K562 (cell line): Measurements from ENCODE around the gene DARS2. TPM values are rescaled to one million over a fixed set of nuclear protein-coding genes. Genes with fewer than 3 reads are reported as not detected.

Experiments
- CBFA2T2 ChIP-seq: fragments of 450-650 bp; conservative IDR thresholded peaks from 2 replicates; pipeline ENCODE4 v1.6.1; 2017; ENCODE audit warnings: mild to moderate bottlenecking
- ETV1 ChIP-seq: fragments of 450-650 bp; conservative IDR thresholded peaks from 2 replicates; pipeline ENCODE4 v1.6.1; 2016; ENCODE audit warnings: missing genetic modification characterization, control low read depth, low read depth, missing compliant biosample characterization
- GABPA ChIP-seq: fragments of 200-800 bp; sonication (Bioruptor generic); conservative IDR thresholded peaks from 2 replicates; pipeline ENCODE4 v1.6.1; 2016; ENCODE audit warnings: low read depth, missing genetic modification characterization, missing compliant biosample characterization
- HNRNPUL1 ChIP-seq: fragments of 200-400 bp; formaldehyde crosslinking; IDR thresholded peaks from 2 replicates; pipeline ENCODE4 v1.6.1; 2017; ENCODE audit warnings: low read length
- MEF2A ChIP-seq: IDR thresholded peaks from 2 replicates; pipeline ENCODE4 v1.6.1; 2011; ENCODE audit warnings: low read depth, mild to moderate bottlenecking, low read length, moderate library complexity; ENCODE audit not compliant: control insufficient read depth
- NFRKB ChIP-seq: fragments of 450-650 bp; IDR thresholded peaks from 2 replicates; pipeline ENCODE4 v1.6.1; 2016; ENCODE audit warnings: low read depth
- PHB ChIP-seq: fragments of 250-450 bp; sonication (Bioruptor Pico); IDR thresholded peaks from 2 replicates; pipeline ENCODE4 v1.5.0; 2021
- PHTF2 ChIP-seq: fragments of 250-450 bp; sonication (Bioruptor Pico); IDR thresholded peaks from 2 replicates; pipeline ENCODE4 v1.5.0; 2021; ENCODE audit warnings: mild to moderate bottlenecking
- TBL1XR1 ChIP-seq, 2 experiments: IDR thresholded peaks; 2 replicates each; pipeline ENCODE4 v1.6.1; 2012; ENCODE audit warnings: improper control_type of control experiment in 2 of 2, low read length in 2 of 2, mild to moderate bottlenecking in 1 of 2
- ZBTB43 ChIP-seq: sonication (generic); formaldehyde crosslinking; IDR thresholded peaks from 2 replicates; pipeline ENCODE4 v1.8.0; 2023; ENCODE audit warnings: mild to moderate bottlenecking, missing genetic modification reagents
- ZNF3 ChIP-seq: fragments of 250-450 bp; sonication (Bioruptor Pico); IDR thresholded peaks from 2 replicates; pipeline ENCODE4 v1.5.0; 2021; ENCODE audit warnings: mild to moderate bottlenecking, moderate library complexity
- ZNF449 ChIP-seq: fragments of 250-450 bp; sonication (Bioruptor Pico); IDR thresholded peaks from 2 replicates; pipeline ENCODE4 v1.8.0; 2022; ENCODE audit warnings: moderate library complexity, mild to moderate bottlenecking, inconsistent platforms
- ZNF668 ChIP-seq: fragments of 250-450 bp; sonication (Bioruptor Pico); IDR thresholded peaks from 2 replicates; pipeline ENCODE4 v1.8.0; 2022; ENCODE audit warnings: mild to moderate bottlenecking, inconsistent platforms
- ZNF75A ChIP-seq: fragments of 450-650 bp; formaldehyde crosslinking; IDR thresholded peaks from 2 replicates; pipeline ENCODE4 v1.4.0; 2020; ENCODE audit warnings: mild to moderate bottlenecking
- polyA plus RNA-seq, 8 experiments: library from polyadenylated mRNA; depleted of rRNA in 4 of 8; stranded (reverse) in 5 of 8; unstranded in 3 of 8; fragments of >200 nt; fragmentation: Nextera tagmentation in 2 of 8; fragmentation: Illumina TruSeq in 1 of 8; extraction: Ambion mirVana in 2 of 8; extraction: Trizol in 1 of 8; gene quantifications; 2 replicates each; pipeline versions ENCODE4 v1.2.1 to v1.2.3, GENCODE V29; 2011 to 2014; ENCODE audit warnings: inconsistent platforms in 1 of 8, missing spikeins in 1 of 8
- total RNA-seq, 7 experiments: library from RNA; depleted of rRNA in 6 of 7; stranded (reverse); fragments of >200 nt in 6 of 7; fragmentation: Illumina TruSeq in 2 of 7; extraction: Trizol in 2 of 7; gene quantifications; 2 replicates each; pipeline versions ENCODE4 v1.2.1 to v1.2.3, GENCODE V29; 2011 to 2021; ENCODE audit warnings: low replicate concordance in 1 of 7
- TF ChIP-seq, protein P1 (sequence below): fragments of 450-650 bp; formaldehyde crosslinking; IDR thresholded peaks from 2 replicates; pipeline ENCODE4 v1.4.0; 2020; ENCODE audit warnings: mild to moderate bottlenecking, mixed read lengths
- TF ChIP-seq, protein P2 (sequence below): fragments of 450-650 bp; conservative IDR thresholded peaks from 2 replicates; pipeline ENCODE4 v1.6.1; 2016; ENCODE audit warnings: missing genetic modification characterization, low read depth, mild to moderate bottlenecking, control low read depth, missing compliant biosample characterization

Gene DARS2
- total and polyA plus RNA-seq, 9 of the 15 experiments (the other 6 are each of a cell fraction or from before 2014, with no cell fraction given) = 36.4 to 96.7 (median 68.6) TPM

- TF ChIP-seq ZNF3 (CRISPR knock-in tag) (no peak), MEF2A (no peak), ZBTB43 (CRISPR knock-in tag) (no peak), NFRKB (peak; percentile 59; the same call in 1 of the 2 replicates), ETV1 (tag) (peak; percentile 98), TBL1XR1 (IDR thresholded peaks at IDR 0.05; ENCODE audit: low read length in 2 of 2) (0 out of 4 replicates have a peak, but pooled peaks of 1 of the 2 experiments have one; percentile 10), HNRNPUL1 (no peak), GABPA (peak; percentile 99), ZNF75A (CRISPR knock-in tag) (no peak), ZNF449 (CRISPR knock-in tag) (no peak), CBFA2T2 (no peak), ZNF668 (CRISPR knock-in tag) (no peak), PHTF2 (no peak), PHB (no peak)
- TF ChIP-seq, protein P1, sequence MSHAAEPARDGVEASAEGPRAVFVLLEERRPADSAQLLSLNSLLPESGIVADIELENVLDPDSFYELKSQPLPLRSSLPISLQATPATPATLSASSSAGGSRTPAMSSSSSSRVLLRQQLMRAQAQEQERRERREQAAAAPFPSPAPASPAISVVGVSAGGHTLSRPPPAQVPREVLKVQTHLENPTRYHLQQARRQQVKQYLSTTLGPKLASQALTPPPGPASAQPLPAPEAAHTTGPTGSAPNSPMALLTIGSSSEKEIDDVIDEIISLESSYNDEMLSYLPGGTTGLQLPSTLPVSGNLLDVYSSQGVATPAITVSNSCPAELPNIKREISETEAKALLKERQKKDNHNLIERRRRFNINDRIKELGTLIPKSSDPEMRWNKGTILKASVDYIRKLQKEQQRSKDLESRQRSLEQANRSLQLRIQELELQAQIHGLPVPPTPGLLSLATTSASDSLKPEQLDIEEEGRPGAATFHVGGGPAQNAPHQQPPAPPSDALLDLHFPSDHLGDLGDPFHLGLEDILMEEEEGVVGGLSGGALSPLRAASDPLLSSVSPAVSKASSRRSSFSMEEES = no peak
- TF ChIP-seq, protein P2, sequence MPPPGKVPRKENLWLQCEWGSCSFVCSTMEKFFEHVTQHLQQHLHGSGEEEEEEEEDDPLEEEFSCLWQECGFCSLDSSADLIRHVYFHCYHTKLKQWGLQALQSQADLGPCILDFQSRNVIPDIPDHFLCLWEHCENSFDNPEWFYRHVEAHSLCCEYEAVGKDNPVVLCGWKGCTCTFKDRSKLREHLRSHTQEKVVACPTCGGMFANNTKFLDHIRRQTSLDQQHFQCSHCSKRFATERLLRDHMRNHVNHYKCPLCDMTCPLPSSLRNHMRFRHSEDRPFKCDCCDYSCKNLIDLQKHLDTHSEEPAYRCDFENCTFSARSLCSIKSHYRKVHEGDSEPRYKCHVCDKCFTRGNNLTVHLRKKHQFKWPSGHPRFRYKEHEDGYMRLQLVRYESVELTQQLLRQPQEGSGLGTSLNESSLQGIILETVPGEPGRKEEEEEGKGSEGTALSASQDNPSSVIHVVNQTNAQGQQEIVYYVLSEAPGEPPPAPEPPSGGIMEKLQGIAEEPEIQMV = no peak
Measured at GRCh38 chr1:173868266-173869020, 44.0 kb downstream of the DARS2 start, which contains the start of gene ZBTB37 (continued).
